SK-N-MC (cell line): ENCODE data around the gene UBXN11.

Source experiments
- EZH2 ChIP-seq: fragments of 200-600 bp; sonication (generic); IDR thresholded peaks from one replicate; pipeline ENCODE4 v1.6.1; 2017; ENCODE audit warnings: antibody characterized with exemption
- POLR2AphosphoS5 ChIP-seq: IDR thresholded peaks from 2 replicates; pipeline ENCODE4 v1.6.1; 2012; ENCODE audit warnings: mild to moderate bottlenecking, low read depth, low read length, borderline replicate concordance

- TF ChIP-seq POLR2AphosphoS5 = no peak
- TF ChIP-seq EZH2 = no peak
These were observed 11.3 kb upstream of the UBXN11 start, which contains the start of gene CD52 for GRCh38 chr1:26317612-26318337.
